SK-N-SH (cell line): Measurements from ENCODE around the gene NR6A1. TPM values are rescaled to one million over a fixed set of nuclear protein-coding genes. Genes with fewer than 3 reads are reported as not detected.

Experiments used
- CTCF ChIA-PET: fragments of 300-600, 350-600 bp; formaldehyde crosslinking; extraction: SDS; loops from one replicate; lab custom pipeline; 2021; lab: Yijun Ruan, JAX
- POLR2A ChIA-PET: fragments of 350-600 bp; sonication (Branson Sonifier 250); formaldehyde crosslinking; extraction: SDS; loops from one replicate; lab custom pipeline; 2020; ENCODE audit warnings: antibody characterized with exemption, inconsistent platforms; lab: Yijun Ruan, JAX
- DNase-seq: peaks from one replicate; pipeline ENCODE4 v3.0.0; 2012
- H2AFZ ChIP-seq: fragments of 200-600 bp; sonication (generic); 2 replicates; pipeline ENCODE4 v1.8.1; 2016; ENCODE audit warnings: antibody characterized with exemption, mild to moderate bottlenecking, low read depth
- H3F3A ChIP-seq: fragments of 200-600 bp; sonication (generic); replicated peaks from 2 replicates; pipeline ENCODE3; 2016; ENCODE audit warnings: antibody characterized with exemption, mild to moderate bottlenecking; ENCODE audit not compliant: insufficient read depth
- H3K27ac ChIP-seq, 2 experiments: fragments of 200-500 bp in 1 of 2; fragments of 200-600 bp in 1 of 2; sonication (Bioruptor generic) in 1 of 2; sonication (generic), shearing (Covaris generic) in 1 of 2; 2 replicates each; pipeline versions ENCODE4 v1.5.1 to v1.6.1; 2014 to 2016; ENCODE audit warnings: low read depth in 2 of 2, inconsistent platforms in 1 of 2, low read length in 1 of 2, mild to moderate bottlenecking in 1 of 2, mixed read lengths in 1 of 2
- H3K27me3 ChIP-seq: fragments of 200-600 bp; sonication (generic), shearing (Covaris generic); 2 replicates; pipeline ENCODE4 v1.6.1; 2016; ENCODE audit warnings: mixed run types; ENCODE audit not compliant: insufficient read depth
- H3K36me3 ChIP-seq, 2 experiments: fragments of 200-500 bp in 1 of 2; fragments of 200-600 bp in 1 of 2; sonication (Bioruptor generic) in 1 of 2; sonication (generic) in 1 of 2; replicated peaks in 1 of 2; 2 replicates each; pipeline versions ENCODE3 to v1.5.1; 2014 to 2016; ENCODE audit warnings: low read length in 1 of 2, mild to moderate bottlenecking in 1 of 2; ENCODE audit not compliant: insufficient read depth in 2 of 2, control insufficient read depth in 1 of 2
- H3K4me1 ChIP-seq, 2 experiments: fragments of 200-500 bp in 1 of 2; fragments of 200-600 bp in 1 of 2; sonication (Bioruptor generic) in 1 of 2; sonication (generic), shearing (Covaris generic) in 1 of 2; 2 replicates each; pipeline versions ENCODE4 v1.5.1 to v1.6.1; 2014 to 2016; ENCODE audit warnings: low read depth in 1 of 2, low read length in 1 of 2, mixed run types in 1 of 2; ENCODE audit not compliant: insufficient read depth in 2 of 2, control insufficient read depth in 1 of 2
- H3K4me2 ChIP-seq: fragments of 200-600 bp; sonication (generic), shearing (Covaris generic); 2 replicates; pipeline ENCODE4 v1.6.1; 2017; ENCODE audit warnings: mixed run types
- H3K4me3 ChIP-seq, 2 experiments: fragments of 200-500 bp in 1 of 2; fragments of 200-600 bp in 1 of 2; sonication (Bioruptor generic) in 1 of 2; sonication (generic), shearing (Covaris generic) in 1 of 2; 2 replicates each; pipeline versions ENCODE4 v1.5.1 to v1.8.1; 2014 to 2016; ENCODE audit warnings: low read depth in 2 of 2, inconsistent platforms in 1 of 2, low read length in 1 of 2, mild to moderate bottlenecking in 1 of 2, mixed read lengths in 1 of 2, moderate library complexity in 1 of 2
- H3K79me2 ChIP-seq: fragments of 200-600 bp; sonication (generic); 2 replicates; pipeline ENCODE4 v1.8.1; 2017; ENCODE audit warnings: mild to moderate bottlenecking; ENCODE audit not compliant: insufficient read depth
- H3K9ac ChIP-seq: fragments of 200-600 bp; sonication (generic); 2 replicates; pipeline ENCODE4 v1.6.1; 2017; ENCODE audit warnings: mixed run types
- H3K9me2 ChIP-seq: fragments of 200-600 bp; sonication (generic); 2 replicates; pipeline ENCODE4 v1.6.1; 2017; ENCODE audit warnings: mixed run types
- H3K9me3 ChIP-seq: fragments of 200-600 bp; sonication (generic); 2 replicates; pipeline ENCODE4 v1.6.1; 2017; ENCODE audit warnings: mixed run types, mild to moderate bottlenecking, moderate library complexity
- H4K20me1 ChIP-seq: fragments of 200-600 bp; sonication (generic); 2 replicates; pipeline ENCODE4 v1.6.1; 2017; ENCODE audit warnings: mild to moderate bottlenecking, mixed run types; ENCODE audit not compliant: insufficient read depth
- CHD2 ChIP-seq: fragments of 150-350 bp; IDR thresholded peaks from 2 replicates; pipeline ENCODE4 v1.6.1; 2018; ENCODE audit warnings: low read length; ENCODE audit not compliant: partially characterized antibody
- CTCF ChIP-seq: fragments of 200-600 bp; sonication (generic); IDR thresholded peaks from 2 replicates; pipeline ENCODE4 v1.6.1; 2017; ENCODE audit warnings: antibody characterized with exemption, mild to moderate bottlenecking, moderate library complexity
- EP300 ChIP-seq, 2 experiments: IDR thresholded peaks; 2 replicates each; pipeline versions ENCODE4 v1.4.0 to v1.6.1; 2012; ENCODE audit warnings: borderline replicate concordance in 1 of 2, low read depth in 1 of 2, low read length in 1 of 2
- FOXM1 ChIP-seq: IDR thresholded peaks from 2 replicates; pipeline ENCODE4 v1.4.0; 2012; ENCODE audit warnings: low read depth, mild to moderate bottlenecking
- GABPA ChIP-seq: IDR thresholded peaks from 2 replicates; pipeline ENCODE4 v1.4.0; 2012; ENCODE audit warnings: low read depth, mild to moderate bottlenecking
- GATA2 ChIP-seq: sonication (generic); formaldehyde crosslinking; IDR thresholded peaks from 2 replicates; pipeline ENCODE4 v1.5.0; 2020; ENCODE audit warnings: mild to moderate bottlenecking, missing genetic modification reagents
- MXI1 ChIP-seq: IDR thresholded peaks from 2 replicates; pipeline ENCODE4 v1.6.1; 2012; ENCODE audit warnings: mild to moderate bottlenecking, low read depth, low read length, improper control_type of control experiment
- PBX3 ChIP-seq: IDR thresholded peaks from 2 replicates; pipeline ENCODE4; 2012
- RCOR1 ChIP-seq: fragments of 150-350 bp; IDR thresholded peaks from 2 replicates; pipeline ENCODE4 v1.6.1; 2017; ENCODE audit warnings: antibody characterized with exemption, low read length
- RXRA ChIP-seq: IDR thresholded peaks from 2 replicates; pipeline ENCODE4 v1.4.0; 2012; ENCODE audit warnings: low read depth, mild to moderate bottlenecking, borderline replicate concordance
- SMC3 ChIP-seq: IDR thresholded peaks from 2 replicates; pipeline ENCODE4 v1.6.1; 2012; ENCODE audit warnings: low read depth, low read length, improper control_type of control experiment
- TAF1 ChIP-seq: IDR thresholded peaks from 2 replicates; pipeline ENCODE4 v1.6.1; 2012; ENCODE audit warnings: low read depth, mild to moderate bottlenecking, low read length, moderate library complexity, borderline replicate concordance
- WGBS: methylation state at CpG from one replicate; pipeline ENCODE4 v1.1.6; 2017; ENCODE audit warnings: low lambda C conversion rate; 5-methylcytosine and 5-hydroxymethylcytosine counted together
- polyA plus RNA-seq, 3 experiments: library from polyadenylated mRNA; depleted of rRNA; stranded (reverse); fragments of >200 nt; gene quantifications; 2 replicates each; pipeline ENCODE4 v1.2.3, GENCODE V29; 2012

Gene NR6A1
- polyA plus RNA-seq, 1 of the 3 experiments (the other 2 are of a cell fraction): 1.2 TPM

GRCh38 chr9:124497441-124497840 lies 273.7 kb downstream of the NR6A1 start:
- no peaks in the 10 kb centered on the region for H3K36me3 ChIP-seq
- no peak overlapping the region for H2AFZ ChIP-seq
- no peak for TF ChIP-seq FOXM1
- no peak for TF ChIP-seq TAF1
- TF ChIP-seq GABPA: no peak
- TF ChIP-seq CTCF: no peak
- TF ChIP-seq MXI1: no peak
- TF ChIP-seq SMC3: no peak
- no peak for TF ChIP-seq CHD2
- no peak for TF ChIP-seq GATA2 (CRISPR knock-in tag)
- TF ChIP-seq PBX3: no peak
- TF ChIP-seq RXRA: no peak
- TF ChIP-seq, all 33 proteins: peak for 0
- 85% methylated on average over 5 of the region's 8 CpGs for WGBS
- Histone ChIP-seq H3K4me2 (no peak overlapping the region), H3F3A (no peaks in the 10 kb centered on the region), H3K79me2 (no peaks in the 10 kb centered on the region), H4K20me1 (no peaks in the 10 kb centered on the region), H3K4me3 (no peak overlapping the region), H3K27me3 (peaks cover 19% of the 10 kb centered on the region), H3K4me1 (no peaks in the 10 kb centered on the region), H3K9me3 (no peaks in the 10 kb centered on the region), H3K9me2 (no peaks in the 10 kb centered on the region), H3K9ac (no peak overlapping the region), H3K27ac (no peak overlapping the region)
- ChIA-PET CTCF (interaction anchor here (1.3 to 1.7 kb wide), 5 partner anchors 16 to 110 kb away, joined by 3 to 5 read pairs (median 3); no protein-coding TSS in a partner anchor), POLR2A (no interaction called here)
- no peak for DNase-seq

GRCh38 chr9:124496463-124496862 lies 274.6 kb downstream of the NR6A1 start:
- Histone ChIP-seq H3K4me2 (no peak overlapping the region), H3K27ac (no peak overlapping the region), H3K4me1 (no peaks in the 10 kb centered on the region), H3K4me3 (no peak overlapping the region), H4K20me1 (no peaks in the 10 kb centered on the region), H3F3A (no peaks in the 10 kb centered on the region), H3K9ac (no peak overlapping the region), H2AFZ (no peak overlapping the region), H3K36me3 (no peaks in the 10 kb centered on the region), H3K79me2 (no peaks in the 10 kb centered on the region), H3K27me3 (peaks cover 15% of the 10 kb centered on the region), H3K9me3 (no peaks in the 10 kb centered on the region), H3K9me2 (no peaks in the 10 kb centered on the region)
- ChIA-PET CTCF (interaction anchor here (1.3 to 1.5 kb wide), 3 partner anchors 55 to 109 kb away, joined by 3 read pairs; no protein-coding TSS in a partner anchor), POLR2A (no interaction called here)
- DNase-seq: peak; percentile 47
- no peak for TF ChIP-seq EP300 (IDR thresholded peaks at IDR 0.05; ENCODE audit: borderline replicate concordance in 1 of 2, low read depth in 1 of 2, low read length in 1 of 2)
- no peak for TF ChIP-seq RCOR1
- no peak for TF ChIP-seq RXRA
- 61% methylated on average over 10 of the region's 15 CpGs for WGBS
